Gastrocnemius medialis (tissue), 4 donors: ENCODE results near the gene PIK3R1. TPM values are rescaled to one million over a fixed set of nuclear protein-coding genes. Genes with fewer than 3 reads are reported as not detected.

Source experiments
- ATAC-seq, 2 donors: fragments of 150-250 bp; one replicate each; pipeline ENCODE4 v1.9.1; 2016
- DNase-seq, 2 donors: peaks; one replicate each; pipeline ENCODE4 v3.0.0-alpha.2; 2019
- H3K27ac ChIP-seq, 4 donors: fragments of 200-600 bp; sonication (generic); 1 replicate in 1 of 4; 2 replicates in 3 of 4; pipeline ENCODE4 v1.5.1; 2016 to 2018; ENCODE audit warnings: mild to moderate bottlenecking in 2 of 4, moderate library complexity in 1 of 4
- H3K27me3 ChIP-seq, 3 donors: fragments of 200-600 bp; sonication (generic) in 2 of 3; 1 replicate in 1 of 3; 2 replicates in 2 of 3; pipeline versions ENCODE4 v1.5.1 to v1.6.0; 2016 to 2019; ENCODE audit warnings: mild to moderate bottlenecking in 1 of 3, moderate library complexity in 1 of 3
- H3K36me3 ChIP-seq, 2 donors: fragments of 200-600 bp; sonication (generic) in 1 of 2; one replicate each; pipeline ENCODE4 v1.5.1; 2017 to 2018
- H3K4me1 ChIP-seq, 2 donors: fragments of 200-600 bp; sonication (generic) in 1 of 2; one replicate each; pipeline ENCODE4 v1.5.1; 2016 to 2017; ENCODE audit warnings: mild to moderate bottlenecking in 2 of 2
- H3K4me3 ChIP-seq, 4 donors: fragments of 200-600 bp; sonication (generic) in 3 of 4; 1 replicate in 1 of 4; 2 replicates in 3 of 4; pipeline ENCODE4 v1.5.1; 2016 to 2019; ENCODE audit warnings: mild to moderate bottlenecking in 2 of 4
- H3K9me3 ChIP-seq, 3 donors: fragments of 200-600 bp; sonication (generic) in 2 of 3; 1 replicate in 1 of 3; 2 replicates in 2 of 3; pipeline ENCODE4 v1.5.1; 2016 to 2019
- POLR2A ChIP-seq, 2 donors: fragments of 450-650 bp; IDR thresholded peaks; one replicate each; pipeline ENCODE4 v1.6.1; 2017; ENCODE audit warnings: antibody characterized with exemption in 2 of 2, mild to moderate bottlenecking in 2 of 2, moderate library complexity in 2 of 2
- in situ Hi-C, 4 donors: fragments of 200-750 bp; cut with MboI; loops; one replicate each; pipeline versions ENCODE4 v1.15.0 to v1.8.0; 2017; ENCODE audit warnings: low sequenced_read_pairs in 4 of 4
- intact Hi-C: fragments of 100-400 bp; cut with DNase I; formaldehyde crosslinking; loops from one replicate; pipeline ENCODE4 v1.15.1; 2023; ENCODE audit warnings: low total_unique reads
- total RNA-seq, 4 donors: library from RNA; depleted of rRNA; stranded (reverse); fragments of >200 nt; gene quantifications; one replicate each; pipeline versions ENCODE4 v1.1.0 to v1.2.3, GENCODE V29; 2016
- TF ChIP-seq, protein P1 (sequence below), 5 experiments: fragments of 450-650 bp in 3 of 5; fragments of 200-600 bp in 2 of 5; sonication (generic) in 2 of 5; IDR thresholded peaks in 4 of 5; conservative IDR thresholded peaks in 1 of 5; 1 replicate in 4 of 5; 2 replicates in 1 of 5; pipeline ENCODE4 v1.5.1; 2016 to 2019; ENCODE audit warnings: antibody characterized with exemption in 5 of 5, mild to moderate bottlenecking in 3 of 5, moderate library complexity in 3 of 5

PIK3R1 gene
- total RNA-seq, 4 donors from 2014 or later = 87.2 to 129 (median 100) TPM

DNA sequence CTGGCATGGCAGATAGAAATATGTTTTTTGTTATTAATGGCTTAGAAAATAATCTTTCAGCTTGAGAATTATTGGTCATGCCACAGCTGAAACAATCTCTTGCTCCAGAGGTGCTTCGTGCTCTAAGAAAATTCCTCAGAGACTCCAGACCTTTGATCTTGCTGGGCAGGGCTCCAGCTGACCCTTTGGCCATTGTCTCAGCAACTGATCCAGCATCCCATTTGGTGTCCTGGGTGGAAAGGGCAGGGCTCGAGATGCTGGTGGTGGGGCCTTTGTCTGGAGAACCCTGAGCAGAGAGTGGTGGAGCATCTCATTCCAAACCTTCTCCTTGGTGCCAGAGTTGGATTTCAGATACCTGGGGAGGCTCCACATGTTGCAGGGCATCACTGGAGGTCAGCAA, 43.2 kb upstream of the PIK3R1 start:
- Histone ChIP-seq H3K4me1 (peaks cover 27 to 31% of the 10 kb centered on the region in 2 donors), H3K4me3 (no peak overlapping the region), H3K36me3 (no peaks in the 10 kb centered on the region), H3K27me3 (no peaks in the 10 kb centered on the region), H3K9me3 (no peaks in the 10 kb centered on the region), H3K27ac (peak overlapping the region; percentile 73 to 86 (median 85))
- no peak for TF ChIP-seq POLR2A (IDR thresholded peaks at IDR 0.05)
- TF ChIP-seq, protein P1, sequence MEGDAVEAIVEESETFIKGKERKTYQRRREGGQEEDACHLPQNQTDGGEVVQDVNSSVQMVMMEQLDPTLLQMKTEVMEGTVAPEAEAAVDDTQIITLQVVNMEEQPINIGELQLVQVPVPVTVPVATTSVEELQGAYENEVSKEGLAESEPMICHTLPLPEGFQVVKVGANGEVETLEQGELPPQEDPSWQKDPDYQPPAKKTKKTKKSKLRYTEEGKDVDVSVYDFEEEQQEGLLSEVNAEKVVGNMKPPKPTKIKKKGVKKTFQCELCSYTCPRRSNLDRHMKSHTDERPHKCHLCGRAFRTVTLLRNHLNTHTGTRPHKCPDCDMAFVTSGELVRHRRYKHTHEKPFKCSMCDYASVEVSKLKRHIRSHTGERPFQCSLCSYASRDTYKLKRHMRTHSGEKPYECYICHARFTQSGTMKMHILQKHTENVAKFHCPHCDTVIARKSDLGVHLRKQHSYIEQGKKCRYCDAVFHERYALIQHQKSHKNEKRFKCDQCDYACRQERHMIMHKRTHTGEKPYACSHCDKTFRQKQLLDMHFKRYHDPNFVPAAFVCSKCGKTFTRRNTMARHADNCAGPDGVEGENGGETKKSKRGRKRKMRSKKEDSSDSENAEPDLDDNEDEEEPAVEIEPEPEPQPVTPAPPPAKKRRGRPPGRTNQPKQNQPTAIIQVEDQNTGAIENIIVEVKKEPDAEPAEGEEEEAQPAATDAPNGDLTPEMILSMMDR (IDR thresholded peaks at IDR 0.05 in 4 of 5, conservative IDR thresholded peaks at IDR 0.05 in 1 of 5) = no peak
- peak in 1 of 2 donors; percentile 33 for DNase-seq
- in situ Hi-C loops = no loop called here
- no peak for ATAC-seq
- intact Hi-C loops = loop anchor here (10.0 kb wide), 2 partner anchors 678 to 928 kb away; no protein-coding TSS in a partner anchor

DNA sequence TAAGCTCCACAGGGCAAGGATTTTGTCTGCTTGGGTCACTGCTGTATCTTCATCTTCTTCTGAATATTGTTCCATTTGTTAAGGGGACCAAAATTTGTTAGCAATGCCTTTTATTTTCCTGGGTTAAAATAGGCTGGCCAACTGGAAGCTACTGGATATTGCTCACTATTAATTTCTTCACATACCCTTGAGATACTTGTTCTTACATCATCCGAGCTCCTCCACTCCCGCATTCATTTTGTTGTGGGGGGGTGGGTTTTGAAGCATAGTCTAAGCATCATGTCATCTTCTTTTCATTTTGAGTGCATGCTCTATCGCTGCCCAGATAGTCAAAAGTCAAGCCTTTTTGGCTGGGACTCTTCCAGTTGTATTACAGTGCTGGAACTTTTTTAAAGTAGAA, 42.5 kb upstream of the PIK3R1 start:
- no peak overlapping the region for H3K4me3 ChIP-seq
- intact Hi-C loops (loop anchor here (10.0 kb wide), 2 partner anchors 678 to 928 kb away; no protein-coding TSS in a partner anchor), in situ Hi-C loops (no loop called here)
- TF ChIP-seq POLR2A (IDR thresholded peaks at IDR 0.05) = no peak
- TF ChIP-seq, protein P1 (IDR thresholded peaks at IDR 0.05 in 4 of 5, conservative IDR thresholded peaks at IDR 0.05 in 1 of 5) = no peak
- H3K27me3 ChIP-seq = no peaks in the 10 kb centered on the region
- H3K9me3 ChIP-seq = no peaks in the 10 kb centered on the region
- H3K36me3 ChIP-seq = no peaks in the 10 kb centered on the region
- H3K4me1 ChIP-seq = peaks cover 27 to 31% of the 10 kb centered on the region in 2 donors
- peak in 1 of 2 donors; percentile 19 for ATAC-seq
- peak overlapping the region; percentile 73 to 86 (median 85) for H3K27ac ChIP-seq
- peak; percentile 5 to 37 for DNase-seq

DNA sequence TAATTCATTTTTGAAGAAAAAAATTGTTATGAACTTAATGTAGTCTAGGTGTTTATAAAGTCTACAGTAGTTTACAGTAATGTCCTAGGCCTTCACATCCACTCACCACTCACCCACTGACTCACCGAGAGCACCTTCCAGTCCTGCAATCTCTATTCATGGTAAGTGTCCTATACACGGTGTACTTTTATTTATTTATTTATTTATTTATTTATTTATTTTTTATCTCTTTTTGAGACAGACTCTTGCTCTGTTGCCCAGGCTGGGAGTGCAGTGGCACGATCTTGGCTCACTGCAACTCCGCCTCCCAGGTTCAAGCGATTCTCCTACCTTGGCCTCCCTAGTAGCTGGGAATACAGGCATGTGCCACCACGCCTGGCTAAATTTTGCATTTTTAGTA, 39.3 kb upstream of the PIK3R1 start:
- TF ChIP-seq POLR2A (IDR thresholded peaks at IDR 0.05) = no peak
- TF ChIP-seq, protein P1 (IDR thresholded peaks at IDR 0.05 in 4 of 5, conservative IDR thresholded peaks at IDR 0.05 in 1 of 5) = no peak
- DNase-seq (no peak), ATAC-seq (no peak)
- in situ Hi-C loops = no loop called here
- H3K4me1 ChIP-seq = peaks cover 13 to 17% of the 10 kb centered on the region in 2 donors
- H3K36me3 ChIP-seq = no peaks in the 10 kb centered on the region
- H3K9me3 ChIP-seq = no peaks in the 10 kb centered on the region
- H3K27ac ChIP-seq = no peak overlapping the region
- H3K27me3 ChIP-seq = no peaks in the 10 kb centered on the region
- no peak overlapping the region for H3K4me3 ChIP-seq
- intact Hi-C loops = loop anchor here (10.0 kb wide), 2 partner anchors 681 to 931 kb away; no protein-coding TSS in a partner anchor

DNA sequence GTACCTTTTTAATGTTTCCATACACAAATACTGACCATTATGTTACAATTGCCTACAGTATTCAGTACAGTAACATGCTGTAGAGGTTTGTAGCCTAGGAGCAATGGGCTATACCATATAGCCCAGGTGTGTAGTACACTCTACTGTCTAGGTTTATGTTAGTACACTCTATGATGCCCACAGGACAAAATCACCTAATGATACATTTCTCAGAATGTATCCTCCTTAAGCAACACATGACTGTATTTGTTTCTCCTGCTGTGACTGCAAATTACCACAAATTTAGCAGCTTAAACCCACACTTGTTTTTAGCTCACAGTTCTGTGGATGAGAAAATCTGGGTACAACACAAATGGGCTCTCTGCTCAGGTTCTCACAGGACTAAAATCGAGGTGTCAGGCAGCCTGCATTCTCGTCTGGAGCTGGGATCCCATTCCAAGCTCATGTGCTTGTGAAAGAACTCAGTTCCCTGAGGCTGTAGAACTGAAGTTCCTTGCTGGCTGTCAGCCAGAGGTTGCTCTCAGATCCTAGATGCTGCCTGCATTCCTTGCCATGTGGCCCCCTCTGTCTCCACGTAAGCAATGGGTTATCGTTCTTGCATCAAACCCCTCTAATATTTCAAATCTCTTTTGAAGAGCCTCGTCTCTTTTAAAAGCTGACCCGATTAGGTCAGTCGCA, 38.6 kb upstream of the PIK3R1 start:
- Histone ChIP-seq H3K36me3 (no peaks in the 10 kb centered on the region), H3K4me1 (peaks cover 6 to 10% of the 10 kb centered on the region in 2 donors), H3K27ac (no peak overlapping the region), H3K9me3 (no peaks in the 10 kb centered on the region), H3K27me3 (no peaks in the 10 kb centered on the region), H3K4me3 (no peak overlapping the region)
- in situ Hi-C loops (no loop called here), intact Hi-C loops (loop anchor here (10.0 kb wide), 2 partner anchors 682 to 932 kb away; no protein-coding TSS in a partner anchor)
- DNase-seq (no peak), ATAC-seq (no peak)
- TF ChIP-seq, protein P1 (IDR thresholded peaks at IDR 0.05 in 4 of 5, conservative IDR thresholded peaks at IDR 0.05 in 1 of 5) = no peak
- no peak for TF ChIP-seq POLR2A (IDR thresholded peaks at IDR 0.05)
